ENCODE results near the gene C9orf43. TPM values are rescaled to one million over a fixed set of nuclear protein-coding genes. Genes with fewer than 3 reads are reported as not detected.
A peak's percentile ranks its signal among the peaks of the same experiment; 100 is the strongest.
"Not testable (repeated sequence)": the region's sequence is repeated elsewhere in the genome, so short reads cannot be mapped to it uniquely, and the experiment has no call there.

C9orf43 gene
- total RNA-seq = not detected

- intact Hi-C loops (cut with DNase I) = loop anchor here (1.0 kb wide), 2 partner anchors 9 to 135 kb away; partner anchors contain the start of genes ALAD, CDC26 and PRPF4
- H3K4me1 ChIP-seq = peaks cover 3 to 8% of the 10 kb centered on the region in 2 donors
- TF ChIP-seq CTCF (IDR thresholded peaks at IDR 0.05) = peak in 1 of 3 experiments; percentile 2
- no peaks in the 10 kb centered on the region for H3K27me3 ChIP-seq
- H3K27ac ChIP-seq = peak within 1 kb of the TSS; percentile 96 to 98
- H3K9me3 ChIP-seq = no peaks in the 10 kb centered on the region
- peaks cover 8 to 12% of the 10 kb centered on the region in 2 donors for H3K36me3 ChIP-seq
- peak within 1 kb of the TSS; percentile 79 to 82 for H3K4me3 ChIP-seq
- peak; percentile 78 to 97 for DNase-seq (ENCODE audit: low spot score in 2 of 2)
These were observed at the start of gene C9orf43, which contains the start of gene POLE3 for GRCh38 chr9:113410207-113410864. C9orf43 (plus strand) TSS chr9:113410747; CDS start chr9:113413494, 2,747 bp downstream. POLE3 (minus strand) TSS chr9:113410675; CDS start chr9:113410293, 382 bp downstream.

GRCh38 chr9:113361304-113362018 is 49.1 kb upstream of the C9orf43 start:
- Histone ChIP-seq H3K4me1 (no peaks in the 10 kb centered on the region), H3K4me3 (no peak overlapping the region), H3K9me3 (no peaks in the 10 kb centered on the region), H3K27ac (no peak overlapping the region), H3K27me3 (no peaks in the 10 kb centered on the region), H3K36me3 (no peaks in the 10 kb centered on the region)
- intact Hi-C loops (cut with DNase I) = no loop called here
- TF ChIP-seq CTCF (IDR thresholded peaks at IDR 0.05) = no peak
- no peak for DNase-seq (ENCODE audit: low spot score in 2 of 2)

GRCh38 chr9:113363336-113363735 is 47.2 kb upstream of the C9orf43 start:
- DNase-seq (ENCODE audit: low spot score in 2 of 2) = no peak
- no peak overlapping the region for H3K4me3 ChIP-seq
- H3K36me3 ChIP-seq = no peaks in the 10 kb centered on the region
- no peaks in the 10 kb centered on the region for H3K9me3 ChIP-seq
- intact Hi-C loops (cut with DNase I) = no loop called here
- TF ChIP-seq CTCF (IDR thresholded peaks at IDR 0.05) = no peak
- no peaks in the 10 kb centered on the region for H3K4me1 ChIP-seq
- H3K27ac ChIP-seq = no peak overlapping the region
- no peaks in the 10 kb centered on the region for H3K27me3 ChIP-seq

- no peak for TF ChIP-seq CTCF (IDR thresholded peaks at IDR 0.05)
- no peaks in the 10 kb centered on the region for H3K27me3 ChIP-seq
- H3K4me3 ChIP-seq = no peak overlapping the region
- H3K4me1 ChIP-seq = no peaks in the 10 kb centered on the region
- no peak overlapping the region for H3K27ac ChIP-seq
- intact Hi-C loops (cut with DNase I) = no loop called here
- H3K36me3 ChIP-seq = no peaks in the 10 kb centered on the region
- no peaks in the 10 kb centered on the region for H3K9me3 ChIP-seq
- DNase-seq (ENCODE audit: low spot score in 2 of 2) = no peak
These were observed 45.6 kb upstream of the C9orf43 start for GRCh38 chr9:113364951-113365350.

- DNase-seq (ENCODE audit: low spot score in 2 of 2) = not testable (repeated sequence)
These were observed 44.9 kb upstream of the C9orf43 start for GRCh38 chr9:113365652-113366051.

GRCh38 chr9:113368348-113368981 is 42.1 kb upstream of the C9orf43 start:
- Histone ChIP-seq H3K36me3 (peaks cover 1 to 2% of the 10 kb centered on the region in 2 donors), H3K27me3 (no peaks in the 10 kb centered on the region), H3K27ac (no peak overlapping the region), H3K9me3 (no peaks in the 10 kb centered on the region), H3K4me1 (no peaks in the 10 kb centered on the region), H3K4me3 (no peak overlapping the region)
- no peak for DNase-seq (ENCODE audit: low spot score in 2 of 2)
- no peak for TF ChIP-seq CTCF (IDR thresholded peaks at IDR 0.05)
- intact Hi-C loops (cut with DNase I) = no loop called here

More at GRCh38 chr9:113365652-113366051, 44.9 kb upstream of the C9orf43 start:
- H3K4me1 ChIP-seq; H3K27ac ChIP-seq; H3K4me3 ChIP-seq; H3K27me3 ChIP-seq; H3K9me3 ChIP-seq; H3K36me3 ChIP-seq; intact Hi-C loops (cut with DNase I): not testable (repeated sequence)

Measured in ascending aorta (tissue), 2 donors.